HEK293T (cell line): ENCODE data around the gene ARHGDIG.
A peak's percentile ranks its signal among the peaks of the same experiment; 100 is the strongest.

Source experiments
- CTCF ChIA-PET: fragments of 350-600 bp; formaldehyde crosslinking; extraction: SDS; loops from one replicate; lab custom pipeline; 2021; ENCODE audit warnings: antibody characterized with exemption, inconsistent platforms; lab: Yijun Ruan, JAX
- POLR2A ChIA-PET: fragments of 350-600 bp; formaldehyde crosslinking; extraction: SDS; loops from one replicate; lab custom pipeline; 2020; ENCODE audit warnings: antibody characterized with exemption, inconsistent platforms; lab: Yijun Ruan, JAX
- DNase-seq: peaks from one replicate; pipeline ENCODE4 v3.0.0; 2012; ENCODE audit warnings: mixed read lengths; ENCODE audit errors: extremely low spot score
- ARNT ChIP-seq: fragments of 450-650 bp; IDR thresholded peaks from 2 replicates; pipeline ENCODE4 v1.6.1; 2017; ENCODE audit warnings: mild to moderate bottlenecking
- BHLHE40 ChIP-seq: fragments of 450-650 bp; IDR thresholded peaks from 2 replicates; pipeline ENCODE4 v1.6.1; 2016; ENCODE audit warnings: mild to moderate bottlenecking, moderate library complexity, borderline replicate concordance
- CTBP1 ChIP-seq: fragments of 450-650 bp; IDR thresholded peaks from 2 replicates; pipeline ENCODE4 v1.6.1; 2016; ENCODE audit warnings: borderline replicate concordance
- ELF4 ChIP-seq: fragments of 450-650 bp; IDR thresholded peaks from 2 replicates; pipeline ENCODE4 v1.6.1; 2017; ENCODE audit warnings: antibody characterized with exemption
- FOXA1 ChIP-seq: fragments of 450-650 bp; IDR thresholded peaks from 2 replicates; pipeline ENCODE4 v1.6.1; 2016; ENCODE audit warnings: mild to moderate bottlenecking
- FOXK2 ChIP-seq: fragments of 450-650 bp; IDR thresholded peaks from 2 replicates; pipeline ENCODE4 v1.6.1; 2016; ENCODE audit warnings: mild to moderate bottlenecking
- FOXM1 ChIP-seq: fragments of 450-650 bp; IDR thresholded peaks from 2 replicates; pipeline ENCODE4 v1.6.1; 2017; ENCODE audit warnings: mild to moderate bottlenecking, borderline replicate concordance
- HDGF ChIP-seq: fragments of 450-650 bp; IDR thresholded peaks from 2 replicates; pipeline ENCODE4 v1.6.1; 2017; ENCODE audit warnings: antibody characterized with exemption, borderline replicate concordance
- L3MBTL2 ChIP-seq: fragments of 450-650 bp; conservative IDR thresholded peaks from 2 replicates; pipeline ENCODE4 v1.6.1; 2016; ENCODE audit warnings: mild to moderate bottlenecking
- LEF1 ChIP-seq: fragments of 450-650 bp; IDR thresholded peaks from 2 replicates; pipeline ENCODE4 v1.6.1; 2017; ENCODE audit warnings: mild to moderate bottlenecking, borderline replicate concordance
- NFRKB ChIP-seq: fragments of 450-650 bp; IDR thresholded peaks from 2 replicates; pipeline ENCODE4 v1.6.1; 2016; ENCODE audit warnings: mild to moderate bottlenecking, moderate library complexity
- PKNOX1 ChIP-seq: fragments of 450-650 bp; IDR thresholded peaks from 2 replicates; pipeline ENCODE4 v1.6.1; 2016
- SP1 ChIP-seq: fragments of 450-650 bp; IDR thresholded peaks from 2 replicates; pipeline ENCODE4 v1.6.1; 2017
- SUZ12 ChIP-seq: fragments of 450-650 bp; IDR thresholded peaks from 2 replicates; pipeline ENCODE4 v1.6.1; 2016; ENCODE audit warnings: mild to moderate bottlenecking
- TARDBP ChIP-seq: fragments of 450-650 bp; IDR thresholded peaks from 2 replicates; pipeline ENCODE4 v1.6.1; 2016
- ZNF384 ChIP-seq: fragments of 450-650 bp; IDR thresholded peaks from 2 replicates; pipeline ENCODE4 v1.6.1; 2016

ARHGDIG gene

GRCh38 chr16:311725-312124 is 31.3 kb downstream of the ARHGDIG start:
- TF ChIP-seq ZNF384 = no peak
- TF ChIP-seq ARNT = no peak
- no peak for TF ChIP-seq CTBP1
- TF ChIP-seq BHLHE40 = no peak
- TF ChIP-seq TARDBP = no peak
- TF ChIP-seq ELF4 = no peak
- TF ChIP-seq FOXA1 = no peak
- TF ChIP-seq FOXM1 = no peak
- no peak for TF ChIP-seq LEF1
- TF ChIP-seq SUZ12 = no peak
- TF ChIP-seq FOXK2 = no peak
- TF ChIP-seq L3MBTL2 = no peak
- no peak for TF ChIP-seq PKNOX1
- no peak for TF ChIP-seq SP1
- no peak for TF ChIP-seq NFRKB
- TF ChIP-seq HDGF = no peak
- ChIA-PET CTCF (no interaction called here), POLR2A (no interaction called here)
- no peak for DNase-seq

GRCh38 chr16:314351-314750 is 34.0 kb downstream of the ARHGDIG start:
- POLR2A ChIA-PET = no interaction called here
- no peak for DNase-seq
- CTCF ChIA-PET = no interaction called here
- TF ChIP-seq BHLHE40 = no peak
- no peak for TF ChIP-seq ELF4
- TF ChIP-seq CTBP1 = no peak

GRCh38 chr16:314795-315299 is 34.5 kb downstream of the ARHGDIG start:
- CTCF ChIA-PET = no interaction called here
- TF ChIP-seq CTBP1 (no peak), FOXM1 (no peak), LEF1 (no peak), TARDBP (no peak), SP1 (no peak), SUZ12 (no peak), FOXA1 (no peak), ZNF384 (no peak), NFRKB (no peak), FOXK2 (no peak), ARNT (no peak), L3MBTL2 (no peak), ELF4 (no peak), PKNOX1 (no peak), BHLHE40 (no peak)
- no peak for DNase-seq
- POLR2A ChIA-PET = no interaction called here

GRCh38 chr16:316741-317464 is 36.5 kb downstream of the ARHGDIG start:
- DNase-seq = no peak
- TF ChIP-seq ARNT (no peak), SP1 (no peak), PKNOX1 (no peak), HDGF (no peak), FOXM1 (no peak), FOXA1 (no peak), FOXK2 (no peak), BHLHE40 (no peak), ZNF384 (no peak), TARDBP (no peak), CTBP1 (no peak), LEF1 (no peak), SUZ12 (no peak), NFRKB (no peak), L3MBTL2 (no peak)
- ChIA-PET POLR2A (no interaction called here), CTCF (interaction anchor here (1.0 kb wide), 1 partner anchor 107 kb away, joined by 6 read pairs; no protein-coding TSS in a partner anchor)

GRCh38 chr16:317583-317982 is 37.2 kb downstream of the ARHGDIG start:
- no peak for TF ChIP-seq SUZ12
- TF ChIP-seq FOXK2 = no peak
- TF ChIP-seq FOXM1 = no peak
- no peak for TF ChIP-seq ELF4
- no peak for TF ChIP-seq TARDBP
- no peak for TF ChIP-seq HDGF
- no peak for TF ChIP-seq FOXA1
- TF ChIP-seq LEF1 = no peak
- no peak for TF ChIP-seq BHLHE40
- CTCF ChIA-PET = interaction anchor here (1.0 kb wide), 1 partner anchor 108 kb away, joined by 6 read pairs; no protein-coding TSS in a partner anchor
- DNase-seq = no peak
- POLR2A ChIA-PET = no interaction called here

- TF ChIP-seq LEF1 (no peak), CTBP1 (no peak), HDGF (no peak), FOXM1 (no peak), L3MBTL2 (no peak), TARDBP (no peak), FOXK2 (no peak)
- DNase-seq = peak; percentile 50
- CTCF ChIA-PET = no interaction called here
- POLR2A ChIA-PET = no interaction called here
Measured at GRCh38 chr16:318628-319027, 38.2 kb downstream of the ARHGDIG start.
